Esophagus muscularis mucosa (tissue), 4 donors: ENCODE results near the gene TOMM5.

Experiments
- CTCF ChIP-seq, 3 experiments: fragments of 200-600 bp in 2 of 3; fragments of 450-650 bp in 1 of 3; sonication (generic) in 2 of 3; IDR thresholded peaks; one replicate each; pipeline ENCODE4 v1.5.1; 2017 to 2019; ENCODE audit warnings: antibody characterized with exemption in 3 of 3, mild to moderate bottlenecking in 2 of 3, moderate library complexity in 1 of 3
- EP300 ChIP-seq: sonication (generic); formaldehyde crosslinking; IDR thresholded peaks from one replicate; pipeline ENCODE4 v1.6.1; 2017; ENCODE audit warnings: antibody characterized with exemption
- POLR2A ChIP-seq: fragments of 450-650 bp; IDR thresholded peaks from one replicate; pipeline ENCODE4 v1.6.1; 2017; ENCODE audit warnings: antibody characterized with exemption, moderate library complexity, mild to moderate bottlenecking, low read depth
- POLR2AphosphoS5 ChIP-seq, 2 donors: sonication (generic); formaldehyde crosslinking; IDR thresholded peaks; one replicate each; pipeline ENCODE4 v1.6.1; 2017; ENCODE audit warnings: antibody characterized with exemption in 2 of 2

- no peak for TF ChIP-seq CTCF (IDR thresholded peaks at IDR 0.05)
- no peak for TF ChIP-seq POLR2AphosphoS5 (IDR thresholded peaks at IDR 0.05)
- no peak for TF ChIP-seq POLR2A
- no peak for TF ChIP-seq EP300
Measured at GRCh38 chr9:37624073-37624472, 31.7 kb upstream of the TOMM5 start.
